Neural cell (in vitro differentiated cells): ENCODE data around the gene IRF9. TPM values are rescaled to one million over a fixed set of nuclear protein-coding genes. Genes with fewer than 3 reads are reported as not detected.

Source experiments
- H2AFZ ChIP-seq: fragments of 200-600, 300-800 bp; sonication (generic), shearing (Covaris generic); 2 replicates; pipeline ENCODE4 v1.6.0; 2014; ENCODE audit warnings: low read depth, mild to moderate bottlenecking, antibody characterized with exemption, low read length, moderate library complexity
- H3F3A ChIP-seq: fragments of 200-600 bp; shearing (Covaris generic); 2 replicates; pipeline ENCODE4 v1.6.1; 2016; ENCODE audit warnings: mild to moderate bottlenecking, moderate library complexity, mixed read lengths, antibody characterized with exemption, low read length; ENCODE audit not compliant: insufficient read depth, poor library complexity, severe bottlenecking
- H3K27ac ChIP-seq: fragments of 200-600, 300-800 bp; sonication (generic), shearing (Covaris generic); 2 replicates; pipeline ENCODE4 v1.5.1; 2014; ENCODE audit warnings: mild to moderate bottlenecking, low read length, moderate library complexity
- H3K27me3 ChIP-seq: fragments of 300-800, 200-600 bp; sonication (generic), shearing (Covaris generic); 2 replicates; pipeline ENCODE4 v1.6.0; 2014; ENCODE audit warnings: mild to moderate bottlenecking, low read depth, low read length, moderate library complexity; ENCODE audit not compliant: insufficient read depth
- H3K36me3 ChIP-seq: fragments of 300-800, 200-600 bp; sonication (generic), shearing (Covaris generic); 2 replicates; pipeline ENCODE4 v1.5.1; 2014; ENCODE audit warnings: mild to moderate bottlenecking, antibody characterized with exemption, low read length, moderate library complexity; ENCODE audit not compliant: insufficient read depth
- H3K4me2 ChIP-seq: fragments of 300-800, 200-600 bp; sonication (generic), shearing (Covaris generic); 2 replicates; pipeline ENCODE4 v1.6.0; 2014; ENCODE audit warnings: mild to moderate bottlenecking, low read length
- H3K4me3 ChIP-seq: fragments of 300-800, 200-600 bp; sonication (generic), shearing (Covaris generic); 2 replicates; pipeline ENCODE4 v1.5.1; 2014; ENCODE audit warnings: mild to moderate bottlenecking, low read length, moderate library complexity
- H3K79me2 ChIP-seq: fragments of 200-600 bp; shearing (Covaris generic); replicated peaks from 2 replicates; pipeline ENCODE4 v1.6.0; 2014; ENCODE audit warnings: mild to moderate bottlenecking, low read length, moderate library complexity; ENCODE audit not compliant: insufficient read depth
- H3K9ac ChIP-seq: fragments of 300-800, 200-600 bp; sonication (generic), shearing (Covaris generic); 2 replicates; pipeline ENCODE4 v1.6.1; 2016; ENCODE audit warnings: mild to moderate bottlenecking, low read length, mixed read lengths
- H3K9me2 ChIP-seq: fragments of 200-600 bp; shearing (Covaris generic); 2 replicates; pipeline ENCODE4 v1.6.1; 2016; ENCODE audit warnings: mild to moderate bottlenecking, low read length, mixed read lengths; ENCODE audit not compliant: insufficient read depth
- H3K9me3 ChIP-seq: fragments of 200-600, 300-800 bp; sonication (generic), shearing (Covaris generic); 2 replicates; pipeline ENCODE4 v1.6.1; 2016; ENCODE audit warnings: mild to moderate bottlenecking, mixed run types, low read length, moderate library complexity, mixed read lengths
- H4K20me1 ChIP-seq: fragments of 200-600 bp; shearing (Covaris generic); 2 replicates; pipeline ENCODE4 v1.6.1; 2016; ENCODE audit warnings: mild to moderate bottlenecking, mixed run types; ENCODE audit not compliant: insufficient read depth
- CTCF ChIP-seq: fragments of 450-650 bp; IDR thresholded peaks from 2 replicates; pipeline ENCODE4 v1.5.1; 2014; ENCODE audit warnings: antibody characterized with exemption, mild to moderate bottlenecking, moderate library complexity; ENCODE audit not compliant: poor library complexity, severe bottlenecking
- EP300 ChIP-seq: fragments of 450-650 bp; conservative IDR thresholded peaks from 2 replicates; pipeline ENCODE4 v1.6.1; 2014; ENCODE audit warnings: antibody characterized with exemption, mild to moderate bottlenecking, moderate library complexity; ENCODE audit not compliant: poor library complexity, severe bottlenecking
- EZH2 ChIP-seq: fragments of 200-600, 300-800 bp; shearing (Covaris generic), sonication (generic); IDR thresholded peaks from 2 replicates; pipeline ENCODE4 v1.6.1; 2014; ENCODE audit warnings: antibody characterized with exemption, low read length, borderline replicate concordance, mild to moderate bottlenecking; ENCODE audit not compliant: insufficient read depth, poor library complexity, severe bottlenecking
- MXI1 ChIP-seq: fragments of 450-650 bp; conservative IDR thresholded peaks from 2 replicates; pipeline ENCODE4 v1.6.1; 2014; ENCODE audit warnings: antibody characterized with exemption, mild to moderate bottlenecking; ENCODE audit not compliant: poor library complexity, severe bottlenecking
- POLR2AphosphoS5 ChIP-seq: IDR thresholded peaks from 2 replicates; pipeline ENCODE4 v1.6.1; 2012
- RAD21 ChIP-seq: fragments of 450-650 bp; conservative IDR thresholded peaks from 2 replicates; pipeline ENCODE4 v1.6.1; 2014; ENCODE audit warnings: antibody characterized with exemption, mild to moderate bottlenecking, moderate library complexity
- REST ChIP-seq: IDR thresholded peaks from 2 replicates; pipeline ENCODE4 v1.6.1; 2012; ENCODE audit warnings: borderline replicate concordance
- SMC3 ChIP-seq: fragments of 450-650 bp; conservative IDR thresholded peaks from 2 replicates; pipeline ENCODE4 v1.6.1; 2014; ENCODE audit warnings: antibody characterized with exemption, mild to moderate bottlenecking, moderate library complexity; ENCODE audit not compliant: poor library complexity
- TAF1 ChIP-seq: IDR thresholded peaks from 2 replicates; pipeline ENCODE4 v1.6.1; 2012; ENCODE audit warnings: low read depth
- polyA plus RNA-seq: library from polyadenylated mRNA; depleted of rRNA; stranded (reverse); fragments of >200 nt; gene quantifications from 2 replicates; pipeline ENCODE4 v1.2.3, GENCODE V29; 2014

Gene IRF9
- polyA plus RNA-seq, 1 donor from 2014 or later, result 19.6 TPM

- no peaks in the 10 kb centered on the region for H3K9me3 ChIP-seq
- H3K79me2 ChIP-seq, result peaks cover 9% of the 10 kb centered on the region
- H3K4me3 ChIP-seq, result peak within 1 kb of the TSS; percentile 97
- H3K9ac ChIP-seq, result peak within 1 kb of the TSS; percentile 79
- peak within 1 kb of the TSS; percentile 79 for H3K27ac ChIP-seq
- H2AFZ ChIP-seq, result peak within 1 kb of the TSS; percentile 95
- H3F3A ChIP-seq, result peaks cover 3% of the 10 kb centered on the region
- H4K20me1 ChIP-seq, result no peaks in the 10 kb centered on the region
- no peaks in the 10 kb centered on the region for H3K9me2 ChIP-seq
- peak; percentile 47 for TF ChIP-seq MXI1
- no peak for TF ChIP-seq EZH2
- TF ChIP-seq RAD21, result no peak
- TF ChIP-seq POLR2AphosphoS5, result no peak
- no peak for TF ChIP-seq SMC3
- TF ChIP-seq TAF1, result peak; percentile 32
- TF ChIP-seq CTCF, result no peak
- no peak for TF ChIP-seq REST
- TF ChIP-seq EP300, result no peak
- peak within 1 kb of the TSS; percentile 84 for H3K4me2 ChIP-seq
- H3K36me3 ChIP-seq, result no peaks in the 10 kb centered on the region
- H3K27me3 ChIP-seq, result no peaks in the 10 kb centered on the region
Measured at GRCh38 chr14:24146453-24146977, 14.6 kb upstream of the IRF9 start, which contains the start of gene PSME2. Gene PSME2, minus strand, starts transcription at chr14:24146610. Its CDS starts 29 bp downstream, at chr14:24146581.

GRCh38 chr14:24146978-24147760 is 13.9 kb upstream of the IRF9 start, which contains the start of gene RNF31:
Gene RNF31, plus strand, starts transcription at chr14:24147498. Its CDS starts 201 bp downstream, at chr14:24147699.
- Histone ChIP-seq H3K27ac (peak within 1 kb of the TSS; percentile 79), H2AFZ (peak within 1 kb of the TSS; percentile 95), H3K9me3 (no peaks in the 10 kb centered on the region), H3K9me2 (no peaks in the 10 kb centered on the region), H3K9ac (peak within 1 kb of the TSS; percentile 79), H3K4me2 (peak within 1 kb of the TSS; percentile 84), H4K20me1 (no peaks in the 10 kb centered on the region), H3K27me3 (no peaks in the 10 kb centered on the region), H3F3A (no peaks in the 10 kb centered on the region), H3K79me2 (peaks cover 9% of the 10 kb centered on the region), H3K4me3 (peak within 1 kb of the TSS; percentile 97), H3K36me3 (no peaks in the 10 kb centered on the region)
- TF ChIP-seq CTCF (no peak), EP300 (no peak), POLR2AphosphoS5 (peak; percentile 58), TAF1 (peak; percentile 16), MXI1 (peak; percentile 58), REST (peak; percentile 53), EZH2 (no peak)
